ENCODE results near the gene NR6A1.

DNA sequence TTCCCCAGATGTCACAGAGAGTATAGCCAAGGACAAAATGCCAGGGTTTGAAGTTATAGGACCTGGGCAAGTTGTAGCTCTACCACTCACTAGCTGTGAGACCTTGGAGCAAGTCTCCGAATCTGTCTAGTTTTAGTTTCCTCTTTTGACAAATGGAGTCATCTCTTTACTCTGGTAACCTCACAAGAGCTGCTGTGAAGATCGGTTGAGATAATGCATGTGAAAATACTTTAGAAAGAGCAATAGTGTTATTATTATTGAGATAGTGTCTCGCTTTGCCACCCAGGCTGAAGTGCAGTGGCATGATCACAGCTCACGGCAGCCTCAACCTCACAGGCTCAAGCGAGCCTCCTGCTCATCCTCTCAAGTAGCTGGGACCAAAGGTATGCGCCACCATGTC lies 146.0 kb downstream of the NR6A1 start:
- TF ChIP-seq, protein P1, sequence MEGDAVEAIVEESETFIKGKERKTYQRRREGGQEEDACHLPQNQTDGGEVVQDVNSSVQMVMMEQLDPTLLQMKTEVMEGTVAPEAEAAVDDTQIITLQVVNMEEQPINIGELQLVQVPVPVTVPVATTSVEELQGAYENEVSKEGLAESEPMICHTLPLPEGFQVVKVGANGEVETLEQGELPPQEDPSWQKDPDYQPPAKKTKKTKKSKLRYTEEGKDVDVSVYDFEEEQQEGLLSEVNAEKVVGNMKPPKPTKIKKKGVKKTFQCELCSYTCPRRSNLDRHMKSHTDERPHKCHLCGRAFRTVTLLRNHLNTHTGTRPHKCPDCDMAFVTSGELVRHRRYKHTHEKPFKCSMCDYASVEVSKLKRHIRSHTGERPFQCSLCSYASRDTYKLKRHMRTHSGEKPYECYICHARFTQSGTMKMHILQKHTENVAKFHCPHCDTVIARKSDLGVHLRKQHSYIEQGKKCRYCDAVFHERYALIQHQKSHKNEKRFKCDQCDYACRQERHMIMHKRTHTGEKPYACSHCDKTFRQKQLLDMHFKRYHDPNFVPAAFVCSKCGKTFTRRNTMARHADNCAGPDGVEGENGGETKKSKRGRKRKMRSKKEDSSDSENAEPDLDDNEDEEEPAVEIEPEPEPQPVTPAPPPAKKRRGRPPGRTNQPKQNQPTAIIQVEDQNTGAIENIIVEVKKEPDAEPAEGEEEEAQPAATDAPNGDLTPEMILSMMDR (IDR thresholded peaks at IDR 0.05) = no peak
- TF ChIP-seq POLR2A (IDR thresholded peaks at IDR 0.05) (no peak), EP300 (IDR thresholded peaks at IDR 0.05) (no peak)
